Glutamatergic neuron (in vitro differentiated cells): ENCODE measurements around the gene STOML1. TPM values are rescaled to one million over a fixed set of nuclear protein-coding genes. Genes with fewer than 3 reads are reported as not detected.

Experiments used
- DNase-seq: peaks from one replicate; pipeline ENCODE4 v3.0.0; 2022
- H3K27ac Mint-ChIP-seq: one replicate; pipeline ENCODE4 v1.8.0; 2020; ENCODE audit warnings: mild to moderate bottlenecking, mixed read lengths, inconsistent platforms; ENCODE audit not compliant: unreplicated experiment
- H3K27me3 Mint-ChIP-seq: one replicate; pipeline ENCODE4 v1.8.0; 2020; ENCODE audit warnings: mild to moderate bottlenecking, moderate library complexity, mixed read lengths, inconsistent platforms; ENCODE audit not compliant: unreplicated experiment
- H3K36me3 Mint-ChIP-seq: one replicate; pipeline ENCODE4 v1.8.0; 2020; ENCODE audit warnings: mild to moderate bottlenecking, mixed read lengths, inconsistent platforms; ENCODE audit not compliant: unreplicated experiment
- H3K4me1 Mint-ChIP-seq: one replicate; pipeline ENCODE4 v1.8.0; 2020; ENCODE audit warnings: mild to moderate bottlenecking, low read depth, mixed read lengths, inconsistent platforms; ENCODE audit not compliant: unreplicated experiment
- H3K4me3 Mint-ChIP-seq: one replicate; pipeline ENCODE4 v1.8.0; 2020; ENCODE audit warnings: mild to moderate bottlenecking, mixed read lengths, inconsistent platforms; ENCODE audit not compliant: unreplicated experiment
- H3K9me3 Mint-ChIP-seq: one replicate; pipeline ENCODE4 v1.8.0; 2020; ENCODE audit warnings: mild to moderate bottlenecking, moderate library complexity, mixed read lengths, inconsistent platforms; ENCODE audit not compliant: unreplicated experiment
- total RNA-seq: library from RNA; stranded (reverse); fragmentation: NEBNext Ultra II Directional; extraction: Animal tissue kit (Norgen Biotek cat#: 25700); gene quantifications from one replicate; pipeline ENCODE4 v1.2.1, GENCODE V29; 2021; ENCODE audit not compliant: unreplicated experiment
- TF ChIP-seq, protein P1 (sequence below): fragments of 200-600 bp; sonication (generic); IDR thresholded peaks from one replicate; pipeline ENCODE4 v1.5.0; 2021; ENCODE audit not compliant: partially characterized antibody, unreplicated experiment

The STOML1 gene
- total RNA-seq, 1 donor from 2014 or later: 19.5 TPM

DNA sequence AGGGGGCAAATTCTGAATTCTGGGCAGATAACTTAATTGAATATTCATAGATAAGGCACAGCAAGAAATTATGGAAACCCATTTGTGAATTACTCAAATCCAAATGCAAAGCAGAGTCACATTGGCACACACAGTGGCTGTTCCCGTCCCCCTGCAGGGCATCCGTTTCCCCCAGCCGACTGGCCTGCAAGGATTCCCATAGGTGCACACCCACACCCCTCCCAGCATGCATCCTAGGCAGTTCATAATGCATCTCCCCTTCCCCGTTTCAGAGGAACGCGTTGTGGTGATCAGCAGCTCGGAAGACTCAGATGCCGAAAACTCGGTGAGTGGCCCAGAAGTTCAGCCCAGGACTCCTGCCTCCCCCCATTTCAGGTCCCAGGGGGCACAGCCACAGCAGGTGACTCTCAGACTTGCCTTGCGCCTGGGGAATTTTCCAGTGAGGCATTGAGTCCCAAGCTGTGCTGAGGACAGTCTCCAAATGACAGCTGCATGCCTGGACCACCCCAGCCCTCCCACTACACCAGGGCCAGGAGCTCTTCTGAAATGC lies 42.2 kb upstream of the STOML1 start:
- H3K27ac Mint-ChIP-seq: no peak overlapping the region
- DNase-seq: no peak
- no peaks in the 10 kb centered on the region for H3K36me3 Mint-ChIP-seq
- H3K4me3 Mint-ChIP-seq: no peak overlapping the region
- TF ChIP-seq, protein P1, sequence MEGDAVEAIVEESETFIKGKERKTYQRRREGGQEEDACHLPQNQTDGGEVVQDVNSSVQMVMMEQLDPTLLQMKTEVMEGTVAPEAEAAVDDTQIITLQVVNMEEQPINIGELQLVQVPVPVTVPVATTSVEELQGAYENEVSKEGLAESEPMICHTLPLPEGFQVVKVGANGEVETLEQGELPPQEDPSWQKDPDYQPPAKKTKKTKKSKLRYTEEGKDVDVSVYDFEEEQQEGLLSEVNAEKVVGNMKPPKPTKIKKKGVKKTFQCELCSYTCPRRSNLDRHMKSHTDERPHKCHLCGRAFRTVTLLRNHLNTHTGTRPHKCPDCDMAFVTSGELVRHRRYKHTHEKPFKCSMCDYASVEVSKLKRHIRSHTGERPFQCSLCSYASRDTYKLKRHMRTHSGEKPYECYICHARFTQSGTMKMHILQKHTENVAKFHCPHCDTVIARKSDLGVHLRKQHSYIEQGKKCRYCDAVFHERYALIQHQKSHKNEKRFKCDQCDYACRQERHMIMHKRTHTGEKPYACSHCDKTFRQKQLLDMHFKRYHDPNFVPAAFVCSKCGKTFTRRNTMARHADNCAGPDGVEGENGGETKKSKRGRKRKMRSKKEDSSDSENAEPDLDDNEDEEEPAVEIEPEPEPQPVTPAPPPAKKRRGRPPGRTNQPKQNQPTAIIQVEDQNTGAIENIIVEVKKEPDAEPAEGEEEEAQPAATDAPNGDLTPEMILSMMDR: no peak
- peaks cover 16% of the 10 kb centered on the region for H3K4me1 Mint-ChIP-seq
- peaks cover 10% of the 10 kb centered on the region for H3K27me3 Mint-ChIP-seq
- peaks cover 2% of the 10 kb centered on the region for H3K9me3 Mint-ChIP-seq

GRCh38 chr15:74032606-74033561 lies 40.8 kb upstream of the STOML1 start:
- TF ChIP-seq, protein P1: no peak
- Mint-ChIP-seq H3K27me3 (peaks cover 8% of the 10 kb centered on the region), H3K36me3 (no peaks in the 10 kb centered on the region), H3K9me3 (peaks cover 2% of the 10 kb centered on the region), H3K4me3 (no peak overlapping the region), H3K27ac (no peak overlapping the region), H3K4me1 (peaks cover 16% of the 10 kb centered on the region)
- no peak for DNase-seq

DNA sequence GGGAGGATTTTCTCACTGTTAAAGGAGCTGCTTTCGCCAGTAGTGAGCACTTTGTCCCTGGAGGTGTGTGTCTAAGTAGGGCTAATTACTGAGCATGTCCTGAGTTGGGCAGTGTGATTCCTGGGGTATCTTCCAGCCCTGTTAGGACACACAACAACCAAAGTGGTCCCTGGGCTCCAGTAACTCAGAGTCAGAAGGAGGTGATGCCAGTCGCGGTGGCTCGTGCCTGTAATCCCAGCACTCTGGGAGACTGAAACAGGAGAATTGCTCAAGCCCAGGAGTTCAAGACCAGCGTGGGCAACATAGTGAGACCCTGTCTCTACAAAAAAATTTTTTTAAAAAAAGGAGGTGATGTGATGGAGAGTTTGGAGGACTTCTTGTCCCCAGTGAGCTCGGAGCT lies 40.0 kb upstream of the STOML1 start:
- Mint-ChIP-seq H3K27me3 (peaks cover 7% of the 10 kb centered on the region), H3K36me3 (no peaks in the 10 kb centered on the region), H3K4me1 (peaks cover 10% of the 10 kb centered on the region), H3K9me3 (peaks cover 2% of the 10 kb centered on the region), H3K4me3 (no peak overlapping the region), H3K27ac (no peak overlapping the region)
- DNase-seq: no peak
- TF ChIP-seq, protein P1: no peak

DNA sequence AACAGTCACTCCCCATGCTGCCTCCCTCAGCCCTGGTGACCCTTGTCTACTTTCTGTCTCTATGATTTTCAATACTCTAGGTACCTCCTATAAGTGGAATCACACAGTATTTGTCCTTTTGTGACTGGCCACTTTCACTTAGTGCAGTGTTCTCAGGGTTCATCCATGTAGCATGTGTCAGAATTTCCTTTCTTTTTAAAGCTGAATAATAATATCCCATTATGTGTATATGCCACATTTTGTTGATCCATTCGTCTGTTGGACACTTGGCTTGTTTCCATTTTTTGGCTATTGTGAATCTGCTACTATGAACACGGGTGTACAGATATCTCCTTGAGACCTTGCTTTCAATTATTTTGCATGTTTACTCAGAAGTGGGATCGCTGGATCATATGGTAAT lies 36.6 kb upstream of the STOML1 start:
- Mint-ChIP-seq H3K4me3 (no peak overlapping the region), H3K9me3 (no peaks in the 10 kb centered on the region), H3K4me1 (no peaks in the 10 kb centered on the region), H3K27ac (no peak overlapping the region), H3K36me3 (no peaks in the 10 kb centered on the region), H3K27me3 (peaks cover 2% of the 10 kb centered on the region)
- no peak for DNase-seq
- TF ChIP-seq, protein P1: no peak

DNA sequence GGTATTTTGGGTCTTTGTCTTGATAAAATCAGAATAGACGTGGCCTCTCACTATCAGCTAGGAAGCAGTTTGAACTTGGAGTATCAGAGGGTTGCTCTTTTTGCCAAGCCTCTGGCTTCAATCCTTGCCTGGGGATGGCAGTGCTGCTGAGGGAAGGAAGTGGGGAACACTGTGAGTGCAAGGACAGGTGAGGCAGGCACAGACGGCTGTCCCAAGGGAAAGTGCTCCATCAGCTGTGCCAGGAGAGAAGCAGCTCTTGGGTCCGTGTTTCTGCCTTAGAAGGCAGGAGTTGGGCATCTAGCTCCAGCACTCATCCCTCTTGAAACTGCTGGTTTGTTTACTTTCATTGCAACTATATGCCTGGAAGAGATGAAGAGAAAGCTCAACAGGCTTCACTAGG lies 35.6 kb upstream of the STOML1 start:
- DNase-seq: no peak
- no peak overlapping the region for H3K4me3 Mint-ChIP-seq
- no peaks in the 10 kb centered on the region for H3K9me3 Mint-ChIP-seq
- no peaks in the 10 kb centered on the region for H3K4me1 Mint-ChIP-seq
- H3K27me3 Mint-ChIP-seq: peaks cover 2% of the 10 kb centered on the region
- TF ChIP-seq, protein P1: no peak
- H3K27ac Mint-ChIP-seq: no peak overlapping the region
- peaks cover under 1% of the 10 kb centered on the region for H3K36me3 Mint-ChIP-seq
